Kidney tubule cell (primary cell): Measurements from ENCODE around the gene OTULINL.

Experiments used
- DNase-seq: peaks from one replicate; pipeline ENCODE4 v3.0.0-alpha.2; 2018; ENCODE audit warnings: low spot score

The OTULINL gene

GRCh38 chr5:14577079-14577725 is 4.4 kb upstream of the OTULINL start:
- no peak for DNase-seq

- DNase-seq = no peak
These were observed 3.6 kb upstream of the OTULINL start for GRCh38 chr5:14577971-14578370.

DNA sequence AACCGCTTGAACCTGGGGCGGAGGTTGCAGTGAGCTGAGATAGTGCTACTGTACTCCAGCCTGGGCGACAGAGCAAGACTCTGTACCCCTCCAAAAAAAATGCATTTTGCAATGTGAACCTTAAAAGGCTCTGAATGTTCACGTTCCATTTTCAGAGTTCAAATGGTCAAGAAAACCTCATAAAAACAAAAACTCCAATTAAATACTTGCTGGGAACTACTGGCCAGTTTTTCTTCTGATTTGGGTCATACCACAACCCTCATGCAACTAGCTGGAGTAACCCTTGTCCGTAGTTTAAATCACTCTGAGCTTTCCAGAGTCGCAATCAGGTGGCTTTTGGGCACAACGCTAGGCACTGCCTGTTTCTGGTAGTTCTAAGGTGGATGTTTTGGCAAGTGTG is 2.3 kb upstream of the OTULINL start:
- DNase-seq = no peak

DNA sequence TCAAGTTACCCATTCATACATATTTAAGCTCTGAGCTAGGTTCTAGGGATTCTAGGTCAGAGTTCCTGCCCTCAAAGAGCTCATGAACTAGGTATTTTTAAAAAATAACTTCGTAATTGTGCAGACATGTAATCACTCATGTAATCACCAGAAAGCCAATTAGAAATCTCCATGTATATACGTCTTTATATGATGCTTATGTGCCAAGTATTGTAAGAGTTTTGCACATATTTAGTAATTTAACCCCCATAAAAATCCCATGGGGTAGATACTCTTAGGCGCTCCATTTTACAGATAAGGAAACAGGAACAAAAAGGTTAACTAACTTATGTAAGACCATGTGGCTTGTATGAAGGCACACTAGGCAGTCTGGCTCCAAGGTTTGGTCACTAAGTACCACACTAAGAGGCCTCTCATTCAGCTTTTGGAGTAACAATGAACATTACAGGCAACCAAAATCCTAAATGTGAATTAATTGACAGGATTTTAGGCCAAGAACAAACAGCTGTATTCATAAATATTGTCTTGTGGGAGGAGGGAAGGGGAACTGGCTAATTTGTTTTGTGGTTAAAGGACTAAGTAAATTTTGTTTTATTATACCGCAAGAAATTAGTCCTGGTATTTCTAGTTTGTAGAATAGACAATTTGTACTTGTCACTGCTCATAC is 1.7 kb upstream of the OTULINL start:
- DNase-seq = no peak

GRCh38 chr5:14580398-14581034 is 1.1 kb upstream of the OTULINL start:
- no peak for DNase-seq

GRCh38 chr5:14581891-14582796 is 552 bp downstream of the OTULINL start:
- peak; percentile 64 for DNase-seq

DNA sequence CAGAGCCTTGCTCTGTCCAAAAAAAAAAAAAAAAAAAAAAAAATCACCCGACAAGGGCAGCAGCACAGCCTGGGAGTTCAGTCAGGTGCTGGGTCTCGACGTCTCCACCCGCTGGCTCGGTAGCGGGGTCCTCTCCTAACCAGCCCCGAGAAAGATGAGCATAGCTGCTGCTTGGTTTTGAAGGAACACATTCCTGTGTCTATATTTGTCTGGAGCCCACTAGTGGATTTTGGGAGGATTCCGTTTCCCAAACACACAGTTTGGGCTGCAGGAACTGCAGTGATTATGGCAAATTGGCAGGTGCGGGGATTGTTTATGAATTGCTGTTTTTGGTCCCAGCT is 1.2 kb downstream of the OTULINL start:
- DNase-seq = no peak

GRCh38 chr5:14584848-14585247 is 3.3 kb downstream of the OTULINL start:
- DNase-seq = no peak

GRCh38 chr5:14587150-14587549 is 5.6 kb downstream of the OTULINL start:
- DNase-seq = no peak

GRCh38 chr5:14588145-14588544 is 6.6 kb downstream of the OTULINL start:
- no peak for DNase-seq

DNA sequence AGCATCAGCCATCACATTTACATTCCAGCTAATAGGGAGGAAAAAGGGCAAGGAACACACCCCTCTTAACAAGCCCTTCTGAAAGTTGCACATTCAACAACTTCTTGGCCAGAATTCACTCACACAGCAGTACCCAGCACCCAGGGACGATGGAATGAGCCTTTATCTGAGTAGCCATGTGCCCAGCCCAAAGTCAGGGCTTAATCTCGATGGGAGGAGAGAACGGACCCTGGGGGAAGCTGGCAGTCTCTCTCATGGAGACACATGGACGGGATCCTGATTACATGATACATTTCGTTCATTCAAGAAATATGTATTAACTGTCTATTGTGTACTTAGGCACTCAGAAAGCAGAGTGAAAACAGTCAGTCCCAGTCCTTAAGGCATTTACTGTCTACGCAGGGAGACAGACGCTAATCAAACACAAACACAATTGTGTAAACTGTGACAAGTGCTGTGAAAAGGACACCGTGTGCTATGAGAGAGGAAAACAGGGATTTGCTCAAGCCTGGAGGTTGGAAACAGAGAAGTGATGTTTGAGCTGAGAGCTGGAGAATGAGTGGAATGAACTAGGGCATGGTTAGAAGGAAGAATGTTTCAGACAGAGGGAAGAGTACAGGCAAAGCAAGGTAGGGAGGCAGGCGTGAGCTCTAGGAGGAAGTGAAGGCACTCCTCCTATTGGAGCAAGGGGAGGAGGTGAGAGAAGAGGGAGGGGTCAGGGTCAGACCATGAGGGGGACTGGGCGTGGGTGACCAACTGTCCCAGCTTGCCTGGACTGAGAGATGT is 7.4 kb downstream of the OTULINL start:
- DNase-seq = no peak

DNA sequence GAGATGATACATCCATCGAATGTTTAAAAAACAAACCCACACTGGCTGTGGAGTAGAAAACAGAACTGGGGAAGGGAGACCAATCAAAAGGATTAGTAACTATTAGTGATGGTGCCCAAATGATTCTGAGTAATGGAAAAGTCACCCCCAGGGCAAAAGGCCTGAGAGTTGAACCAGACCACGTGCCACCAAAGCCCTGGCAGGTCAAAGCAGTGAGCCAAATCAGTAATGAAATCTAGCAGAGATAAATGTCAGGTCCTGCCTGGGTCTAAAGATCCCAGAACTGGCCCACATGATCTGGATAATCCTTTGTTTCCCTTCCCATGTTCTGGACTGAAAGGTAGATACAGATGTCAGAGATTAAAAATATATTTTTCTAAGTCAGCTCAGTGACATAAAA is 9.4 kb downstream of the OTULINL start:
- peak; percentile 5 for DNase-seq

DNA sequence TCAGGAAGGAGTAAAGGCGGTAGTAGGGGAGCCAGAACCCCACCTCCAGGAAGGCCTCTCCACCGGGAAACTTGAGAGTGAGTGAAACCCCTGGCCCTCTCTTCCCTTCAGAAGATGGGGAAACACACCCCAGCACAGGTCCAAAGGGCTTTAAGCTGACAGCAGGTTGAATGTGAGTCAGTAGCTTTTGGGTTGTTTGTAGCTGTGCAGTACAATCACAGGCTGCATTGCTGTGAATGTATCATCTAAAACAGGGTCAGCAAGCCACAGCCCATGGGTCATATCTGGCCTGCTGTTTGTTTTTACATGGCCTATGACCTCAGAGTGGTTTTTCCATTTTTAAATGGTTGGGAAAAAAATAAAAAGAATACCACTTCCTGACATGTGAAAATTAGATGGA is 10.0 kb downstream of the OTULINL start:
- DNase-seq = peak; percentile 55

- DNase-seq = peak; percentile 84
These were observed 11.9 kb downstream of the OTULINL start for GRCh38 chr5:14593326-14594021.

- no peak for DNase-seq
These were observed 12.9 kb downstream of the OTULINL start for GRCh38 chr5:14594378-14595074.

- no peak for DNase-seq
These were observed 13.6 kb downstream of the OTULINL start for GRCh38 chr5:14595189-14595588.

DNA sequence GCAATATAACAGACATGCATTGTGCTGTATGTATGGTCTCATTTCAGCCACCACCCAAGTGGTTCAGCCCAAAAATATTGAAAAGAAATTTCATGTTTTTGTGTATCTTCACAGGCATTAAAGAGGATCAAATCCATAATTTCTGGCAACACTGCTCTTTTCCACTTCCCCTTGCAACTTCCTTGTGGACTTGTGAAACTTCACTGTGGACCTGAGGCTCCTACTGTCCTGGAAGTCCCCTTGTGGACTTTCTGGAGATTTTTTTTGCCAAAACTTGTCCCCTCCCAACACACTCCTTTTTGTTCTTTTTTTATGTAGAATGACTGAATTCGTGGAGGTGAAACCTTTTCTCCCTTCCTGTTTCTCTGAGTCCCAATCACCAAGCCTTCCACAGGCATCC is 14.3 kb downstream of the OTULINL start:
- DNase-seq = no peak

DNA sequence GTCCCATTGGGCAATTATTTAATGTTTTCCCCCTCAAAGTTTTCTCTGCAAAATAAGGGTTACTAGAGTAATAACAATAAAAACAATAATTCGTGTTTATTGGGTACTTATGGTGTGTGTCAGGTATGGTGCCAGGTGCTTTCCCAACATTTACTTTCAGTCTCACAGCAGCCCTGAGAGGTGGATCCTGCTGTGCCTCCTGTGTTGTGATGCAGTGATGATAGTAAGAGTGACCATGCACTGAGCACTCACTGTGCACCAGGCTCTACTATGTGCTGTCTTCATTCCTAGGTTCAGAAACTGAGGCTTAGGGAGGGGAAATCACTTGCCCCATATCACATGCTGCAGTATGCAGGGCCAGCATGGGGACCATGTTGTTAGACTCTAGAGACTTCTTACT is 15.5 kb downstream of the OTULINL start:
- no peak for DNase-seq

GRCh38 chr5:14598225-14598624 is 16.6 kb downstream of the OTULINL start:
- no peak for DNase-seq

DNA sequence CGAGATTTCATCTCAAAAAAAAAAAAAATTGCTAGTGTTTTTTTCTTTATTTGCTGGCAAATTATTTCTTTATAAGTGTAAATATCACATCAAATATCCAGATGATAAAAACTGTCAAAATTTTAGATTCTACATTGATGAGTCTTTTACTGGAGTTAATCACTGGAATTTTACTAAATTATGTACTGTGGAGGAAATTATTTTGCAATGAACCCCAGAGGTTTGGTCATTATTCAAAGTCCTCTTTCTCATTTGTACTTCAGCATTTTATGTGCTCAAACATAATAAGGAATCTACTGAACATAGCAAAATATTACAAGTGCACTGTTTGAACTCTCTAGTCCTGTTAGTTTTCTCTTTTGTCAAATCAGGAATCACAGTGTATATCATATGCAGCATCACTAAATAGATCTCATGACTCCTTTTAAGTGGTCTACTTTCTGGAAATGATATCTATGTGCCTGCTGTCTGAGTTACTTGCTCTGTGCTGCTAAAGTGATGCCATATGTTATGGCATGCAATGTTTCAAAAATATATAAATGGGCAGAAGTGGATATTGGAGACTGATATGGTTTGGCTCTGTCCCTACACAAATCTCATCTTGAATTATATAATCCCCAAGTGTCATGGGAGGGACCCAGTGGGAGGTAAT is 18.0 kb downstream of the OTULINL start:
- DNase-seq = no peak
